Stimulated activated CD8-positive, alpha-beta memory T cell treated with anti-CD3 and anti-CD28 coated beads, Interleukin-4, amount 100 ng/mL, for 48 hours (primary cell): ENCODE data around the gene EXOG.
A peak's percentile ranks its signal among the peaks of the same experiment; 100 is the strongest.
"Not testable (repeated sequence)": the region's sequence is repeated elsewhere in the genome, so short reads cannot be mapped to it uniquely, and the experiment has no call there.

Experiments used
- DNase-seq: peaks from one replicate; pipeline ENCODE4 v3.0.0-alpha.2; 2020

Gene EXOG

GRCh38 chr3:38565339-38566214 is 69.4 kb downstream of the EXOG start:
- no peak for DNase-seq

- DNase-seq, result no peak
Measured at GRCh38 chr3:38566215-38566528, 70.0 kb downstream of the EXOG start.

- DNase-seq, result not testable (repeated sequence)
Measured at GRCh38 chr3:38566794-38567193, 70.7 kb downstream of the EXOG start.

- DNase-seq, result no peak
Measured at GRCh38 chr3:38567498-38567897, 71.4 kb downstream of the EXOG start.

- no peak for DNase-seq
Measured at GRCh38 chr3:38573111-38573510, 77.0 kb downstream of the EXOG start.

- DNase-seq, result peak; percentile 9
Measured at GRCh38 chr3:38573556-38573955, 77.4 kb downstream of the EXOG start.

GRCh38 chr3:38574411-38575278 is 78.5 kb downstream of the EXOG start:
- peak; percentile 14 for DNase-seq

- no peak for DNase-seq
Measured at GRCh38 chr3:38575279-38575843, 79.2 kb downstream of the EXOG start.
